Epidermal melanocyte (primary cell): ENCODE data around the gene ARHGEF3.
"Not testable (repeated sequence)": the region's sequence is repeated elsewhere in the genome, so short reads cannot be mapped to it uniquely, and the experiment has no call there.

Source experiments
- DNase-seq: peaks from one replicate; pipeline ENCODE4 v3.0.0; 2011; ENCODE audit warnings: low spot score; ENCODE audit not compliant: insufficient read length

ARHGEF3 gene

GRCh38 chr3:56737006-56737405 lies 64.7 kb downstream of the ARHGEF3 start:
- DNase-seq: no peak

- DNase-seq: no peak
Observed at GRCh38 chr3:56732109-56732508, 69.6 kb downstream of the ARHGEF3 start.

GRCh38 chr3:56725175-56725574 lies 76.6 kb downstream of the ARHGEF3 start:
- DNase-seq: no peak

GRCh38 chr3:56724676-56725075 lies 77.1 kb downstream of the ARHGEF3 start:
- DNase-seq: no peak

GRCh38 chr3:56720849-56721248 lies 80.9 kb downstream of the ARHGEF3 start:
- no peak for DNase-seq

- not testable (repeated sequence) for DNase-seq
Observed at GRCh38 chr3:56718809-56719208, 82.9 kb downstream of the ARHGEF3 start.

GRCh38 chr3:56711344-56711743 lies 90.4 kb downstream of the ARHGEF3 start:
- DNase-seq: no peak

- DNase-seq: not testable (repeated sequence)
Observed at GRCh38 chr3:56707412-56707811, 94.3 kb downstream of the ARHGEF3 start.

- DNase-seq: no peak
Observed at GRCh38 chr3:56706629-56707028, 95.1 kb downstream of the ARHGEF3 start.

- no peak for DNase-seq
Observed at GRCh38 chr3:56704706-56705105, 97.0 kb downstream of the ARHGEF3 start.

- DNase-seq: no peak
Observed at GRCh38 chr3:56702490-56703315, 99.0 kb downstream of the ARHGEF3 start.

GRCh38 chr3:56700151-56700550 lies 101.6 kb downstream of the ARHGEF3 start:
- DNase-seq: no peak

GRCh38 chr3:56694867-56695683 lies 106.7 kb downstream of the ARHGEF3 start:
- DNase-seq: no peak

- DNase-seq: no peak
Observed at GRCh38 chr3:56693750-56694149, 108.0 kb downstream of the ARHGEF3 start.

GRCh38 chr3:56692520-56693433 lies 109.0 kb downstream of the ARHGEF3 start:
- DNase-seq: not testable (repeated sequence)

- DNase-seq: not testable (repeated sequence)
Observed at GRCh38 chr3:56692001-56692365, 109.8 kb downstream of the ARHGEF3 start.

- no peak for DNase-seq
Observed at GRCh38 chr3:56691165-56692000, 110.4 kb downstream of the ARHGEF3 start.

- DNase-seq: no peak
Observed at GRCh38 chr3:56689303-56689702, 112.4 kb downstream of the ARHGEF3 start.

GRCh38 chr3:56688191-56688590 lies 113.6 kb downstream of the ARHGEF3 start:
- no peak for DNase-seq

GRCh38 chr3:56684029-56684428 lies 117.7 kb downstream of the ARHGEF3 start:
- DNase-seq: no peak
